RCC 7860 (cell line): ENCODE data around the gene SLC25A27.
"Not testable (repeated sequence)": the region's sequence is repeated elsewhere in the genome, so short reads cannot be mapped to it uniquely, and the experiment has no call there.

Source experiments
- DNase-seq: peaks from one replicate; pipeline ENCODE4 v3.0.0-alpha.2; 2015; ENCODE audit warnings: low spot score
- FAIRE-seq: peaks from 2 replicates; lab custom pipeline; 2012; peaks lifted over from hg19 to GRCh38; lab: Jason Lieb, UNC

SLC25A27 gene, protein sequence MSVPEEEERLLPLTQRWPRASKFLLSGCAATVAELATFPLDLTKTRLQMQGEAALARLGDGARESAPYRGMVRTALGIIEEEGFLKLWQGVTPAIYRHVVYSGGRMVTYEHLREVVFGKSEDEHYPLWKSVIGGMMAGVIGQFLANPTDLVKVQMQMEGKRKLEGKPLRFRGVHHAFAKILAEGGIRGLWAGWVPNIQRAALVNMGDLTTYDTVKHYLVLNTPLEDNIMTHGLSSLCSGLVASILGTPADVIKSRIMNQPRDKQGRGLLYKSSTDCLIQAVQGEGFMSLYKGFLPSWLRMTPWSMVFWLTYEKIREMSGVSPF

DNA sequence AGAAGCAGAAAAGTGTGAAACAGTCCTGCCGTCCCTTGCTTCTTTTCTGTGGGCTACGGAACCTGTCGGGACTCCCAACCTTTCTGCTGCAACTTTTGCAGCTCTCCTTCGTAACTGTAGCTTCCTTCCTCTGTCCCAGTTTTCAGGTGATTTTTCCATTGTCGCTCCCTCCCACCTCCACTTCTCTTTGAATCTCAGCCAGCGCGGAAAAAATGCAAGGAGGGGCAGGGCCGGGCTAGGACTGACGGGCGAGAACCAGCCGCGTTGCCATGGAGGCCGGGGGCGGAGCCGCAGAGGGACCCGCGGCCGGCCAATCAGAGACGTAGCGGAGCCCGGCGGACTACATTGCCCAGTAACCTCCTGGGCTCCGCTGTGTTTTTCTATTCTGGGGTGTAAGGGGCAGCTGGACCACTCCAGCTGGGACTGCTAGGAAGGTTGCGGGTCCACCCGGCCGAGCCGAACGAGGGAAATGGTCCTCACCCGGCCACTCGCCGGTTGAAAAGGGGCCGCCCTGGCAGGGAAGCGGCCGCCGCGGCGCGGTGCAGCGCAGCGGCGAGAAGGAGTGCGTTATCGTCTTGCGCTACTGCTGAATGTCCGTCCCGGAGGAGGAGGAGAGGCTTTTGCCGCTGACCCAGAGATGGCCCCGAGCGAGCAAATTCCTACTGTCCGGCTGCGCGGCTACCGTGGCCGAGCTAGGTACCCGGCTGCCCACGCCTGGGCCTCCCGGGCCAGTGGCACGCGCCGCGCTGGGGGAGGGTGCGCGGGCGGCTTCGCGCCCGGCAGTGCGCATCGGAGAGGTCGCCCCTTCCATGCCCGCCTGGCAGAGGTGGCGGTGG lies at the start of gene SLC25A27, which contains the start of gene CYP39A1:
SLC25A27 (plus strand) TSS at position 373 of the 836 bp plus-strand sequence; CDS start at position 591, 218 bp downstream.
CYP39A1 (minus strand) TSS at position 216 of the 836 bp plus-strand sequence. CDS start 236 bp downstream, outside the sequence.
- DNase-seq: peak; percentile 51
- FAIRE-seq: no peak

DNA sequence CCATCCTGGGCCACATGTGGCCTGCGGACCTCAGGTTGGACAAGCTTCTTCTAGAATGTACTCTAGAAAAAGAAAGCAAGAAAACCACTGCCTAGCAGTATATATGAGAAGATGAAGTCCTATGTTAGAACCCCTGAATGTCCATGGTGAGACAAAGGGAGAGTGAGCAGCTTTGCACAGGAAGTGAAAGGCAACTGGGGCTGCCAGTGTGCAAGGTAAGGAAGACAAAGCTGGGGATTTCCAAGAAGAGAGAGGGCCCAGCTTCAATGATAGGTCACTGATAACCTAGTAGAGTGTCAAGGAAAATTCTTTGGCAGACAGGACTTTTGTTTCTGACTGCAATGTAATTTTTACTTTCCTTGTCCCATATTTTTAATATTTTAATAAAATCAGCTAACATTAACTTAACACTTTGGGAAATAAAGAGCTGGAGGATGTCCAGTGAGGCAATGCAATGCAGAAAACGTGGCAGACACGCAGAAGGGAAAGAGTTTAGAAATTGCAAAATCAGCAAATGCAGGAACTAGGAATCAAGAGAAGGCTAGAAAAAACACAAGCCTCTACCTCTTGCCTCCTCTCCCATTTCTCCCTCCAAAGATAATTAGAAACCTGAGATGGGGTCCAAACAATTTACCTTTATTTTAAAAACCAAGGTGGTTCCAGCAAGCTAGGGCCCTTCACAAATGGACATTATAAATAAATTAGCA lies 47.5 kb upstream of the SLC25A27 start:
- FAIRE-seq (no peak), DNase-seq (no peak)

DNA sequence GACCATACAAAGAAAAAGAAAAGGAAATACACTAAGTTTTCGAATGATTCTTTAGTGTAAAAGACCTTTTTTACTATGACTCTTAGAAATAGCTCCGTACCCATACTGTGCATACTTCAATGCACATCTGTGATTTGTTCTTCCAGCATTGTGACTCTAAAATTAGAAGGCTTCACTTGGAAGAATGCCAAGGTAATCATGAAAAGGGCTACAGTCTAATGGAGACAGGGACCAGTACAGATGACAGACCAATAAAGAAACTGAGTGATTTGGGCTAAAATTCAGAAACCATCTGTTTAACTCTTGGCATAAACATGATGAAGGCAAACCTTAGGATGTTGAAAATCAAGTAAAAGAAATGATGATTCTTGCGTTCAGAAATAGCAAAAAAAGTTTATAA lies 46.4 kb upstream of the SLC25A27 start:
- FAIRE-seq: no peak

DNA sequence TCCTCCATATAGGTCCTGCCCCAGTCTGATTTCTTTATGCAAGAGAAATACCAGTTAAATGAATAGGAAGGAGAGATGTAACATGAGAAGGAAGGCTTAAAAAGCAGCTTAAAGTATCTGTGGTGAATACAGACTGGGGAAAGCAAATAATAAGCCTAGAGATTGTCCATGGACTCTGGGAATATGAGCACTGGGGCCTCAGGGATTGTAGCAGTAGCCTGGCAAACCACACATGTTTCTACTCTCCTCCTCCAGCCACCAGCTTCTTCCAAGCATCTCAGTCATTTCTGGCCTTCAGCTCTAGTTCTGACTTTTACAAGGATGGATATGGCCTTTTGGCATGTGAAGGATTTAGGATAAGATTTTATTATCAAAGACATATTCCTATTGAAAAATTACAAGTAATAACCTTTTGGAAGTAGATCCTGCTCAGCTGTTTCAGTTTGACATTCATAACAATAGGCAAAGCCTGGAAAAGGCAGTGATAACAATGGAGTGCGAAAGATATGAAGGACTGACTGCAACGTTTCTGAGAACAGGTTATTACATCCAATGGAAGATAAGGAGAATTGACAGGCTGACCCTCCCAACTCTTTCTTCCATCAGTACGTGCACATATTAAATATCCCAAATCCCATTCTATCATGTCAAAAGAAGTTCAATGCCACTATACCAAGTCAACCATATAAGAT lies 41.8 kb upstream of the SLC25A27 start:
- no peak for DNase-seq
- FAIRE-seq: no peak

More for the DNA sequence above, 46.4 kb upstream of the SLC25A27 start:
- no peak for DNase-seq

DNA sequence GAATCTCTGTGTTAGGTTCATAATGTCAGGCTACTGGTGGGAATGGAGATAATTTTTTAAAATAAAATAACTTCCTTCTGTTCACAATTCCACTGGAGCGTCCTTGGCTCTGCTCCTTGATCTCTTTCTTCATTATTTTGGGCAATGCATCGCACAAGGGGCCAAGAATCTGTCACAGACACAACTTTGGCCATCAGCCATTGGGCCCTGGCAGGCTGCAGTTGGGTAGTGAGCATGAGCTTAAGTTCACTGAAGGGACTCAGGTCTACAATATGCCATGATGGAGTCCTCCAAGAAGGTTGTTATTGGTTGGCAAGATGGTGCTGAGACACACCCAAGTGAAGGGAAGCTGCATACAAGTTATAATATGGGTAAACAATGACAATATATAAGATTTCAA lies 40.1 kb upstream of the SLC25A27 start:
- FAIRE-seq (no peak), DNase-seq (no peak)

DNA sequence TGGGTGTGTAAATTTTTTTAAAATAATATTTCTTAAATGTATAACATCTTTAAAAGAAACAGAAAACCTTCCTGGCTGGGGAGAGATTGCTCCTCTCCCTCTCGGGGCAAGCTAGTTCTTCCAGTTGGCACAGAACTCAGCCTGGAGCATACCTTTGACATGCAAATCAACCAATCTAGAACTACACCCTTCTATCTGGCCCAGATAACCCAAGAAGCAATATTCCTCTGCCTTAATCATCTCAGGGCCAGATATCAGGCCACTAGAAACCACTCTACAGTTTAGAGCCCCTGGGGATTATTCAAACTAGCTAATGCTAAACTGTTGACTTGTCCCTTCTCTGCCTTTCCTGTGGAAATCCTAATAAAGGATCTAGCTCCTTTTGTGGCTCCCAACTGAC lies 34.0 kb upstream of the SLC25A27 start:
- no peak for DNase-seq
- FAIRE-seq: no peak

DNA sequence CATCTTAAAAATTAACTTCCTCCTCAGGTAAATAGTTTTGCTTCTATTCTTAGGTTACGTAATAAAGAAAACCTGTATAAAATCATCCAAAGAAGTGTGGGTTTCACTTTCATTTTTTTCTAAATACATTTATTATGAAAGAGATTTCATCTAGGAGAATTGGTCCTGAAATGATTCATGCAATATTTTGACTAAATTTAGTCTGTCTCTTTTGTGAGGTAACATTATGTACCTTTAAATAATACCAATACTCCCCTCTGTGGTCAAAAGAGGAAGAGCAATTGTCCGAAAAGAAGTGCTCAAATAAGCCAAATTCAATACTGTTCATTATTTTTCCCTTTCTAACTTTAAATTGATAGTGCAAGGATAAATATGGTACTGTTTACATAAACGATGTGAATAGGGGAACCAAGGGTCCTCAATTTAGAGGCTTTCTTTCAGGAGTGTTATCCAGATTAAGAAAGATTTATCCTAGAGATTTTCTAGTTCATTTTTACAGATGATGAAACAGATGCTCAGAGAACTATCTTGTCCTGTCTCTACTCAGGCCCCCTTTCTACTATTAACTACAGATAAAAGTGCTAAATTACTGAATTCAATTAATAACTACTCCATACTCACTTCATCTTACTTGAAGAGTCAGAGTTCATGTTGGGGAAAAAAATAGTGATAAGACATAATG lies 26.4 kb upstream of the SLC25A27 start:
- DNase-seq (no peak), FAIRE-seq (peak; percentile 50)

DNA sequence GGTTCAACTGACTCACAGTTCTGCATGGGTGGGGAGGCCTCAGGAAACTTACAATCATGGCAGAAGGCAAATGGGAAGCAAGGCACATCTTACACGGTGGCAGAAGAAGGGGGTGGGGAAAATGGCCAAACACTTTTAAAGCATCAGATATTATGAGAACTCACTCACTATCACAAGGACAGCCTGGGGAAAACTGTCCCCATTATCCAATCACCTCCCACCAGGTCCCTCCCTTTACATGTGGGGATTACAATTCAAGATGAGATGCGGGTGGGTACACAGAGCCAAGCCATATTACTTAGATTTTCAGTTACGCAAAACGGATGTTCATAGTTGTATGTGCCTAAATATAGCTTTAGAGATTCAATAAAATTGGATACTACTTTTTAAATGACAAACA lies 25.8 kb upstream of the SLC25A27 start:
- no peak for DNase-seq
- no peak for FAIRE-seq

DNA sequence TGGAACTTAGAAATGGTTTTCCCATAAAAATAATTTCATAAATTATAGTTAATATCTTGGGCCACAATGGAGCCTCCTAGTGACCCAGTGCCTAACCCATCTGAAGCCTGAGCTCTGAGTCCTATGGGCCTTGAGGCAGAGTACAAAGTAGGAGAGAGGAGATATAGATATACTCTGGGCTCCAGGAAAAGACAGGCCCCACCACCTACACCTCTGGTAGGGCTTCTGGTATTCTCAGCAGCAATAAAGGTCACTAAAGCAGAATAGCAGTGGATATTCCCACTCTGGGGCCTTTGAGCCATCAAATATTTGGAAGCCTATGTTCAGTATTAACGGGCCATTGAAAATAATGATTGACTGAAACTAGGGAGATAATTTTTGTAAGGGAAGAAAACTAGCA lies 24.3 kb upstream of the SLC25A27 start:
- DNase-seq (no peak), FAIRE-seq (no peak)

DNA sequence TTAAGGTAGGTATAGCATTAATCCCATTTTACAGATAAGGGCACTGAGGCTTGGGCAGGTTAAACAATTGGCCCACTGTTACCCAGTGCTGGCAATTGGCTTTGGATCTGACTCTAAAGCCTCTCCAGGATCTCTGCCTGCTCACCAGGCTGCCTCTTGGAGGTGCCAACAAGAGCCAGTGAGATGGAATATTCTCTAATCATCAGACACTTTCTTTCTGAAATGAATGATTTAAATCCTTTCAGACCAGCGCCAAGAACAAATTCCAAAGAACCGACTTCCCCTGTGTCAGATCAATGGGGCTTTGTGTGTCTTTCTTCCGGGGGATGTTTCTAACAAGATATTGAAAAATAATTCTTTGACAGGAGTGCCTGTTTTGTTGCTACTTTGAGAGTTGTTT lies 23.8 kb upstream of the SLC25A27 start:
- no peak for FAIRE-seq

DNA sequence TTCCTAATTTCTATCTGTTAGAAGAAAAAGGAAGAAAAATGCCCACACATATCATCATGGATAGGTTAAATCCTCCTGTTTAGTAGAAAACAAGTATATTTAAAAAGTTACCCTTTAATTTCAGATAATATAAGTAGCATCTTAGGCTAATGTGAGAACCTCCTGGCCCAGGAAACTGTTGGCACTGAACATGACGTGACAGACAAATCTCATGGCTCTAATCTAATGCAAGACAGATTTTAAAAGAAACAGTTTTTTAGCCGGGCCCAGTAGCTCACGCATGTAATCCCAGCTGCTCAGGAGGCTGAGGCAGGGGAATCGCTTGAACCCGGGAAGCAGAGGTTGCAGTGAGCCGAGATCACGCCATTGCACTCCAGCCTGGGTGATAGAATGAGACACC lies 23.1 kb upstream of the SLC25A27 start:
- FAIRE-seq (no peak), DNase-seq (no peak)

More for the DNA sequence above, 23.8 kb upstream of the SLC25A27 start:
- no peak for DNase-seq

DNA sequence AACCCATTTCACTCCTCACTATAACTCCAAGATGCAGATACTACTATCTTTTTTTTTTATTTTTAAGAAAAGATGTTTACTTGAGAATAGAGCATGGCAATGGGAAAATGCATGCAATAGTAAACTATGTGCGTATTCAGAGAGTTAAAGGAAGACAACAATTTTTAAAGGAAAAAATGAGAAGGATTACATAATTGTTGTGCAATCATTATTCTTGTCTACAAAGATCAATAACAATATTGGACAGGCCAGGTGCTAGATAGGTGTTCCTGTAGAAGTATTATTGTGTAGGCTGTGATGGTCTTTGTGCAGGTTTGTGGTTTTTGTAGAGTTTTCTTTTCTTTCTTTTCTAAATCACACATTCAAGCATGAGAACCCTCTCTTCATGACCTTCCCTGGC lies 20.7 kb upstream of the SLC25A27 start:
- DNase-seq (no peak), FAIRE-seq (no peak)

DNA sequence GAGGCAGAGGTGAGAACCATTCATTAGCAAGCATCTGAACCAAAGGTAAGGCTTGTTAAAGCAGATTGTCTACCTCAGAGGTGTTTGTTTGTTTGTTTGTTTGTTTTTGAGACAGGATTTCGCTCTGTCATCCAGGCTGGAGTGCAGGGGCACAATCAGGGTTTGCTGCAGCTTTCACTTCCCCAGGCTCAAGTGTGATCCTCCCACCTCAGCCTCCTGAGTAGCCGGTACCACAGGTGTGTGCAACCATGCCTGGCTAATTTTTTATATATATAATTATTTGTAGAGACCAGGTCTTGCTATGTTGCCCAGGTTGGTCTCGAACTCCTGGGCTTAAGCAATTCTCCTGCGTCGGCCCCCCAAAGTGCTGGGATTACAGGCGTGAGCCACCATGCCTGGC lies 17.3 kb upstream of the SLC25A27 start:
- DNase-seq (no peak), FAIRE-seq (no peak)

DNA sequence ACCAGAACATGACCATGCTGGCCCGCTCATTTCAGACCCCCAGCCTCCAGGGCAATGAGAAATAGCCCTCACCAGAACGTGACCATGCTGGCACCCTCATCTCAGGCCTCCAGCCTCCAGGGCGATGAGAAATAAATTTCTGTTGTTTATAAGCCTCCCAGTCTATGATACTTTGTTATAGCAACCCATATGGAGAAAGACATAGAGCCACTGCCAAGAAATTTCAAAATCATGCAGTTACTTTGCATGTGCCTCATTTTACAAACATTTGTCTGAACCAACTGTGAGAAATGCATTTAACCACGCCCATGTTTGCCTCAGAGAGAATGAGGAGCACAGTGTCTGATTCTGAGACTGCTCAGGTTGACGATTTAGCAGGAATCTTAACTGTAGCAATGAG lies 15.6 kb upstream of the SLC25A27 start:
- no peak for DNase-seq
- FAIRE-seq: no peak

DNA sequence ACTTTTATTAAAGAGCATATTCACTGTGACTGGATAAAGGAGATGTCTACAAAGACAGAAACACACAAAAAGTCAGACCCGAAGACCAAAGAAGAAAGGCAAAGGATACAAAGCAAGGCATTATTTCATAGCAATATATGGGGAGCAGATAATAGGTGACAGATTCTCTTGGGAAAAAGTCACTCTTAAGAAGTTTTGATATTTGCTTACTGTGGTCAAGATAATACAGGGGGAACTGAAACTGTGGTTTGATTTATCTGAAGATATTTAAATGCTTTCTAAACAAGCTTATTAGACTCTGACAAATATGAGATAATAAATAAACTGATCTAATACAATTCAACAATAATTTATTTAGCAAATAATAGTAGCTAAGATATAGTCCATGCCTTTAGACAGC lies 14.8 kb upstream of the SLC25A27 start:
- DNase-seq: no peak
- FAIRE-seq: no peak

DNA sequence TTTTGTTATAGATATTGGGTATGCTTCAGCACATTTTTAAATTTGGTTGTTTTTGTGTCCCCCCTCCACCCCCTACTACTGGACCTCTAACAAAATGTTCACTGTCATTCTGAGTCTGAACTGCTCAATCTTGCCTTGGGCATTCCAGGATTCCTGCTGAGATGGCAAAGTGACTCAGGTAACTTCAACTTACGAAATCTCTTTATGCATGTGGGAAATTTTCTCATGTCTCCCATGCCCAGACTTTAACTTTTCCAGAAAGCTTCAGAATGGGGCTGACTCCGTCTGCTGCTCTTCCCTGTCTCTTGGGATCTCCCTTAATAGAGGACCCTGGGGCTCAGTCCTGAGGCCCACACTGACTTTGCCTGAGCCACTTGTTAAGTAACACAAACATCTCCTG lies 14.1 kb upstream of the SLC25A27 start:
- DNase-seq (no peak), FAIRE-seq (no peak)

DNA sequence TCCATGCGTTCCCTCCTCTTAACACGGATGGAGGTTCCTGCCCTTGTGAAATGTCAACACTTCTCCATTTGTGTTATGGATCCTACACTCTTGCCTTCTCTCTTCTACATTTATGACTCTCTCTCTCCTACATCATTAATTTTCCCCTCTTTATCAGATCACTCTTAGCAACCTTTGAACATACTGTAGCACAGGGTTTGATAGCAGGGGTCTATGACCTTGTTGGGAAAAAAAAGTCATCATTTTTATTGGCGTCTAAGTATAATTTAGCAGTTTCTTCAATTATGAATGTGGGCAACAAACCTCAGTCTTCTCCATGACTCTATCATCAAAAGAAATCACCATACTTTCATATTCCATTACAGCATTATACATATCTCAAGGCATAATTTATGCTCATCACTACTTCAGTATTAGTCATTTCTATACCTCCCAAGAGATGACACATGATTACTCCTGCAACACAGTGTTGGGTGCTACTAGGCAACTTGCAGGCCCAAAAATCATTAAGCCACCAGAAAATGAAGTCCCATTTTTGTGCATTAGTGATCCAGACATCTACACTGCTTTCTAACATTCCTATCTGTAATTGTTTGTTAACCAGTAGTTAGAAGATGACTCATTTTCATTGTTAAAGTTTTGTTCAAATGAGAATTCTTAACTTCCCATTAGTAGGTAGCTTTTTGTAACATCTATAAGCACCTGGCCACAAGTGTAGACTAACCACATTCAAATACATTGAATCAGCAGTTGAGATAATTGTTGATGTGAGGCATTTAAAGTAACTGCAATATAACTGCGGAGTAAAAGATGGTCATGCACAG lies 9.6 kb upstream of the SLC25A27 start:
- DNase-seq: no peak

DNA sequence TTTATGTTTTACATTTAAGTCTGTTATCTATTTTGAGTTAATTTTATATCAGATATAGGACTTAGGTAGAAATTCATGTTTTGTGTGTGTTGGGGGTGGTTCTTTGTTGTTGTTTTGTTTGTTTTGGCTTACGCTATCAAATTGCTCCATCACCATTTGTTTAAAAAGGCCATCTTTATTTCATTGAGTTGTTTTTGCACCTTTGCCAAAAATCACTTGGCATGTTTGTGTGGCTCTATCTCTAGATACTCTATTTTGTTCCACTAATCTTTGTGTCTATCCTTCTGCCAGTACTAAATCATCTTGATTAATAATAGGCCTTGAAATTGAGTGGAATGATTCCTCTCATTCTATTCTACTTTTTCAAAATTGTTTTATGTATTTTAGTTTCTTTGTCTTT lies 7.5 kb upstream of the SLC25A27 start:
- DNase-seq (no peak), FAIRE-seq (no peak)

More for the DNA sequence above, 9.6 kb upstream of the SLC25A27 start:
- no peak for FAIRE-seq

DNA sequence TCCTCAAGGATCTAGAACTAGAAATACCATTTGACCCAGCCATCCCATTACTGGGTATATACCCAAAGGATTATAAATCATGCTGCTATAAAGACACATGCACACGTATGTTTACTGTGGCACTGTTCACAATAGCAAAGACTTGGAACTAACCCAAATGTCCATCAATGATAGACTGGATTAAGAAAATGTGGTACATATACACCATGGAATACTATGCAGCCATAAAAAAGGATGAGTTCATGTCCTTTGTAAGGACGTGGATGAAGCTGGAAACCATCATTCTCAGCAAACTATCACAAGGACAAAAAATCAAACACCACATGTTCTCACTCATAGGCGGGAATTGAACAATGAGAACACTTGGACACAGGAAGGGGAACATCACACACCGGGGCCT lies 4.7 kb upstream of the SLC25A27 start:
- not testable (repeated sequence) for FAIRE-seq

More for the DNA sequence above, 4.7 kb upstream of the SLC25A27 start:
- DNase-seq: not testable (repeated sequence)
